T-helper 1 cell treated with Interleukin-12 subunit alpha and Interleukin-12 subunit beta and Interleukin-4 antibody, amounts not matched to agents 30 ng/mL and 1 ng/mL, for 36 hours (primary cell): ENCODE results near the gene IL34. TPM values are rescaled to one million over a fixed set of nuclear protein-coding genes. Genes with fewer than 3 reads are reported as not detected.
"Not testable (repeated sequence)": the region's sequence is repeated elsewhere in the genome, so short reads cannot be mapped to it uniquely, and the experiment has no call there.

Experiments
- intact Hi-C: fragments of 100-400 bp; cut with micrococcal nuclease; formaldehyde crosslinking; loops from one replicate; pipeline ENCODE4 v1.15.1; 2024
- total RNA-seq: library from RNA; stranded (reverse); gene quantifications from 2 replicates; pipeline ENCODE4 v1.2.3, GENCODE V29; 2022

The IL34 gene
- total RNA-seq, 1 donor from 2014 or later = not detected

- intact Hi-C loops = no loop called here
Measured at GRCh38 chr16:70656712-70657263, 10.4 kb downstream of the IL34 start.

- intact Hi-C loops = no loop called here
Measured at GRCh38 chr16:70657956-70658355, 11.6 kb downstream of the IL34 start.

- intact Hi-C loops = no loop called here
Measured at GRCh38 chr16:70658921-70659320, 12.6 kb downstream of the IL34 start.

- intact Hi-C loops = no loop called here
Measured at GRCh38 chr16:70659546-70659945, 13.2 kb downstream of the IL34 start.

- intact Hi-C loops = no loop called here
Measured at GRCh38 chr16:70659953-70660671, 13.8 kb downstream of the IL34 start.

GRCh38 chr16:70660672-70661350 lies 14.5 kb downstream of the IL34 start:
- intact Hi-C loops = no loop called here

- intact Hi-C loops = no loop called here
Measured at GRCh38 chr16:70661534-70661917, 15.2 kb downstream of the IL34 start.

GRCh38 chr16:70661918-70662641 lies 15.7 kb downstream of the IL34 start:
- intact Hi-C loops = no loop called here

- intact Hi-C loops = no loop called here
Measured at GRCh38 chr16:70662991-70663523, 16.7 kb downstream of the IL34 start.

GRCh38 chr16:70663524-70664324 lies 17.4 kb downstream of the IL34 start:
- intact Hi-C loops = no loop called here

- intact Hi-C loops = no loop called here
Measured at GRCh38 chr16:70664325-70665112, 18.2 kb downstream of the IL34 start.

- intact Hi-C loops = no loop called here
Measured at GRCh38 chr16:70665113-70665694, 18.8 kb downstream of the IL34 start.

GRCh38 chr16:70665806-70666735 lies 19.7 kb downstream of the IL34 start:
- intact Hi-C loops = no loop called here

- intact Hi-C loops = no loop called here
Measured at GRCh38 chr16:70670175-70670574, 23.8 kb downstream of the IL34 start.

GRCh38 chr16:70670938-70671337 lies 24.6 kb downstream of the IL34 start:
- intact Hi-C loops = not testable (repeated sequence)

GRCh38 chr16:70674221-70675014 lies 28.1 kb downstream of the IL34 start:
- intact Hi-C loops = no loop called here

GRCh38 chr16:70675851-70676513 lies 29.6 kb downstream of the IL34 start:
- intact Hi-C loops = no loop called here
